IMR-90 (cell line): Measurements from ENCODE around the gene PRLR.

ENCODE experiments used
- BHLHE40 ChIP-seq: fragments of 150-350 bp; IDR thresholded peaks from 2 replicates; pipeline ENCODE4 v1.6.1; 2016; ENCODE audit warnings: mild to moderate bottlenecking, low read depth, low read length
- CEBPB ChIP-seq: IDR thresholded peaks from 2 replicates; pipeline ENCODE4 v1.6.1; 2012; ENCODE audit warnings: low read depth, low read length, improper control_type of control experiment
- CHD1 ChIP-seq: IDR thresholded peaks from 2 replicates; pipeline ENCODE4 v1.6.1; 2012; ENCODE audit warnings: low read depth, low read length, improper control_type of control experiment
- CTCF ChIP-seq: conservative IDR thresholded peaks from 2 replicates; pipeline ENCODE4 v1.5.1; 2012; ENCODE audit warnings: mild to moderate bottlenecking, low read depth, low read length, improper control_type of control experiment
- ELK1 ChIP-seq: fragments of 150-350 bp; IDR thresholded peaks from 2 replicates; pipeline ENCODE4 v1.6.1; 2016; ENCODE audit warnings: low read depth, mild to moderate bottlenecking, low read length, moderate library complexity, borderline replicate concordance
- MAFK ChIP-seq: IDR thresholded peaks from 2 replicates; pipeline ENCODE4 v1.6.1; 2012; ENCODE audit warnings: low read depth, low read length, improper control_type of control experiment
- MAZ ChIP-seq: IDR thresholded peaks from 2 replicates; pipeline ENCODE4 v1.6.1; 2012; ENCODE audit warnings: low read depth, mild to moderate bottlenecking, low read length, improper control_type of control experiment, moderate library complexity, borderline replicate concordance
- MXI1 ChIP-seq: IDR thresholded peaks from 2 replicates; pipeline ENCODE4 v1.6.1; 2012; ENCODE audit warnings: low read depth, mild to moderate bottlenecking, low read length, moderate library complexity, borderline replicate concordance
- NFE2L2 ChIP-seq: fragments of 150-350 bp; IDR thresholded peaks from 2 replicates; pipeline ENCODE4 v1.6.1; 2016; ENCODE audit warnings: low read depth, mild to moderate bottlenecking, low read length
- POLR2A ChIP-seq: IDR thresholded peaks from 2 replicates; pipeline ENCODE4 v1.6.1; 2012; ENCODE audit warnings: mild to moderate bottlenecking, low read depth, low read length
- RAD21 ChIP-seq: IDR thresholded peaks from 2 replicates; pipeline ENCODE4 v1.6.1; 2012; ENCODE audit warnings: low read length, improper control_type of control experiment
- RFX5 ChIP-seq: IDR thresholded peaks from 2 replicates; pipeline ENCODE4 v1.8.0; 2012; ENCODE audit warnings: low read depth, mild to moderate bottlenecking, low read length, moderate library complexity
- USF2 ChIP-seq: fragments of 150-350 bp; IDR thresholded peaks from 2 replicates; pipeline ENCODE4 v1.6.1; 2017; ENCODE audit warnings: mild to moderate bottlenecking, antibody characterized with exemption, low read length, low read depth

- TF ChIP-seq CTCF: no peak
- no peak for TF ChIP-seq RAD21
- TF ChIP-seq RFX5: no peak
- no peak for TF ChIP-seq POLR2A
- no peak for TF ChIP-seq USF2
- no peak for TF ChIP-seq CEBPB
- TF ChIP-seq MAZ: no peak
- no peak for TF ChIP-seq BHLHE40
- no peak for TF ChIP-seq MXI1
- no peak for TF ChIP-seq NFE2L2
- no peak for TF ChIP-seq ELK1
- TF ChIP-seq CHD1: no peak
- no peak for TF ChIP-seq MAFK
Measured at GRCh38 chr5:35067985-35068384, 162.3 kb downstream of the PRLR start.
